ENCODE measurements around the gene SPPL3.
"Not testable (repeated sequence)": the region's sequence is repeated elsewhere in the genome, so short reads cannot be mapped to it uniquely, and the experiment has no call there.

SPPL3 gene

DNA sequence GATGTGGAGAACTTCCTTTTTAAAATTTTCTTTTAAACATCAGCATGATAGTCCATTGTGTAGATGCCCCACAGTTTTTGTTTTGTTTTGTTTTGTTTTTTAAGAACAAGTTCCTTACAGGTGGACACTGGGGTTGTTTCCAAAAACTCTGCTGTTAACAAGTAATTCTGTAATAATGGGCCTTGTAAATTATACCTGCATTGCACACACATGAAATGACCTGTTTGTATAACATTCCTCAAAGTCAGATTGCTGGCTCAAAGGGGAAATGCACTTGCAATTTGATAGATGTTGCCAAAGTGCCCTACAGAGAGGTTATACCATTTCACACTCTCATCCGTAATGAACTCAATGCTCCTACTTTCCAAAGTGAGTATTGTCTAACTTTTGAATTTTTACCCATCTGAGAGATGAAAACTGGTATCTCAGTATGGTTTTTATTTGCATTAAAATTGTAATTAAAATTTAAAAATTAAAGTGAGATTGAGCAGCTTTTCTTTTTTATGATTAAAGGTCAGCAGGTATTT is 89.2 kb downstream of the SPPL3 start:
- no peak for DNase-seq

DNA sequence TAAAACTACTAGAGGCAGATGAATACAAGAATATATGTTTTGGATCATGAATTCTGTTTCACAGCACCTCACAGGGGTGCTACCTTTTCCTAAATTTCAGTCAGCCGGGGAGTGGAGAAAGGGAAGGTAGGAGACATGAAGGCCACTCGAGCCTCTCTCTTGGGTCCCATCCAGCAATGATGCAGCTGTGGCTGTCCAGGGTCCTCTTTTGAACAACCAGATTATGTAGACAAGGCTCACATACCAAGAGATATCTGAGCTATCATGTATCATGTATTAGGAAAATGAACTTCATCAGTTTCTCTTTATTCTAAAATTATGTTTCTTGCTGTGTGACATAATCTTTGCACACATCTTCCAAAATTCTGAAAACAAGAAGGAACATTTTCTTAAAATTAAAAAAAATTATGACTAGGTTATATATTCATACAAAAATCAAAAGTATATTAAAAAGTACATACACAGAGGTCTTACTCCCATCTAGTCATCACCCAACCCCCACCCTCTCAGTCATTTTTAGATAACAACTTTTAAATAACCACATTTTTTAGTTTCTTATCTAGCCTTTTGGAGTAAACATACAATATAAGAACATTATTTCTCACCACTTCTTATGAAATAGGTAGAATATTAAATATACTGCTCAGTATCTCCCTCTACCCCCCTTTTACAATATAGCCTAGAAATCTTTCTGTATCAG is 89.8 kb downstream of the SPPL3 start:
- DNase-seq, result no peak

DNA sequence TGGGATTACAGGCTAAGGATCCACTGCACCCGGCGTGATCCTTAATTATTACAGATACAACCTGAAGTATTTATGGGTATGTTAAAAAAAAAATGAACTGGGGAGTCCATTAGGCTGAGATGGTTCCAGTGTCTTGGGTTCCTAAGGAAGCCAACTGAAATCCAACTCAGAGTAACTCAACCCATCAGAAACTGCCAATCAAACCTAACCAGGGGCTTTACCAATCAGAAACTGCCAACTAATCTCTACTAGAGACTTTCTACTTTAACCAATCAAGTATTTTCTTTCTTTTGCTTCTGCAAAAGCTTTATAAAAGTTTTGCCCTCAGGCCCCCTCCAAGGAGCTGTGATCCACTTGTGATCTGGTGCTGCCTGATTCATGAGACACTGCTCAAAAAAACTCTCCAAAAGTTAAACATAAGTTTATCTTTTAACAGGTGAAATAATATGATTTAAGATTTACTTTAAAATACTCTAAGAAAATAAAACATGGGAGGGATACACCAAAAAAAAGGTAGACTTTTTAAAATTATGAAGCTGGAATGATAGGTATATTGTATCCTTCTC is 90.5 kb downstream of the SPPL3 start:
- no peak for DNase-seq

DNA sequence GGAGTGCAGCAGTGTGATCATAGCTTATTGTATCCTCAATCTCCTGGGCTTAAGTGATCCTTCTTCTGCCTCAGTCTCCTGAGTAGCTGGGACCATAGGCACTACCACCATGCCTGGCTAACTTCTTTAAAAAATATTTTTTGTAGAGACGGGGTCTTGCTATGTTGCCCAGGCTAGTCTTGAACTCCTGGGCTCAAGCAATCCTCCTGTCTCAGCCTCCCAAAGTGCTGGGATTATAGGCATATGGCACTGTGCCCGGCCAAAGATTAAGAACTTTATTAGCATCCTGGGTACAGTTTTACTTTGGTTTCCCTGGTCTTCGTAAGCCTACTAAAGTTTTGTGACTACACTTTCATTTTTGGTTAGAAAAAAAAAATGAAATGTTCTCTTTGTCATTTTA is 94.1 kb downstream of the SPPL3 start:
- DNase-seq, result no peak

DNA sequence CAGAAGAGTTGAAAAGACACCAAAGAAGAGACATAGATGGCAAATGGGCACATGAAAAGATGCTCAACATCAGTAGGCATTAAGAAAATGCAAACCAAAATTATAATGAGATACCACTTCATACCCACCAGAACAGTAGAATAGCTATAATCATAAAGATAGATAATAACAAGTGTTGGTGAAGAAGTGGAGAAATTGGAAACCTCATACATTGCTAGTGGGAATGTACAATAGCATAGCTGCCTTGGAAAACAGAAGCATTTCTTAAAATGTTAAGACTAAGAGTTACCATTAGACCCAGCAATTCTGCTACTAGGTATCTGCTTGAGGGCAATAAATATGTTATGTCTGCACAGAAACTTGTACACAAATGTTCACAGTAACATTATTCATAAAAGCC is 99.7 kb downstream of the SPPL3 start:
- no peak for DNase-seq

DNA sequence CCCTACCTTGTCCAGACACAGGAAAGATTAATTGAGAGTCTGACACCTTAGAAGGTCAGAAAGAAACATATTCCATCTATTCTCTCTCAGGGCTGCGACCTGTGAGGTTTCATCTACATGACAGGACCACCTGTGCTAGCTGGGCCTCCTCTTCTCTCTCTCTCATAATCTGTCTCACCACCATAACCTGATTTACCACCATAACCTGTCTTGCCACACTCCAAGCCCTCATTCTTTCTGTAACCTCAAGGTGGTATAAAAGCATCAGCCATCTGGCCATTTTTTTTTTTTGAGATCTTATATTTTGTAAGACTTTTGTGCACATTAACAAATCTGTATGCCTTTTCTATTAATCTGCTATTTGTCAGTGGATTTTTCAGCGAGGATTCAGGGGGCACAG is 103.0 kb downstream of the SPPL3 start:
- no peak for DNase-seq

DNA sequence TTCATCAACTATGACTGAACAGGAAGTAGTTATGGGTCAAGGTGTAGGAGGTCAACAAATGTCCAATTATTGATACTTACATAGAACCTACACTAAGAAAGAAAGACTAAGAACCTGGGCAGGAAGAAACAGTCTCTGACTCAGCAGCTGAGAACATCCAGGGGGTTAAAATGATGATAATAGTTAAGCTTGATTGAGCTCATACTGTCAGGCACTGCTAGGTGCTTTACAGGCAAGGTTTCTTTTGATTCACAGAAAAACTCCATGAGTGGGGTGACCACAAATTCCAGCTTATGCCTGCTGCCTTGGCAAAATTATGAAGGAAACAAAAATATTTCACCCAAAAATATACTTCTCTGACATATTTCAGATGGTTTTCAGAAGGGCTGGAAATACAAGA is 103.5 kb downstream of the SPPL3 start:
- DNase-seq, result no peak

DNA sequence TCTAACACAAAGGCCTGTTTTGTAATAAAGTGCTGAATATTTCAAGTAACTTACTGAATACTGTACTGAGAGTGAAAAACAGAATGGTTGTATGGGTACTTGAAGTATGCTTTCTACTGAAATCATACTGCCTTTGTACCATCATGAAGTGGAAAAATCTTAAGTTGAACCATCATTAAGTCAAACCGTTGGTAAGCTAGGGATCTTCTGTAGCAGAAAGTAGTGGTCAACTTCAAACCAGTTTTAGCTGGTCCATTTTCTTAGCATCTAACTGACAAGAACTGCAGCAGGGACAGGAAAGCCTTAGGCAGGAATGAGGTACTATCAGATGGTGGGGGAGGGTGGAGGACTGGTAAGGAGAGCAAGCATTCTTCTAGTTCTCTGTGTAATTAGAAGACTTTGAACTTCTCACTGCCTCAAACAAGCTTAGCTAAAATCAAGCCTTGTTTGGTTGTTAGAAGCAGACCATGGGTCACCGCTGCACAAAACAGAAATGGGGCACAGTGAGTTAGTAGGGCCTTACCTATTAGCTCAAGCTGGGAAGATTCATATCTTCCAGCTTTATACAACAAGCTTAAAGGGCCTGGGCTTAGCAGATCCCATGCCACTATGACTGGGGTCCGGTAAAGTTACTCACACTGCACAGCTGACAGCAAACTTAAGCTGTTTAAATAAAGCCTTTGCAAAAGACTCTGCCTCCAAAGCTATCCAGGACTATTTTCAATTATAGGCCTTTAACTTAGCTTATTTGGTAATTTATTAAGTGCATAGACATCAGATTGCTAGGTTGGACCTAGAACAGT is 104.7 kb downstream of the SPPL3 start:
- DNase-seq, result no peak

DNA sequence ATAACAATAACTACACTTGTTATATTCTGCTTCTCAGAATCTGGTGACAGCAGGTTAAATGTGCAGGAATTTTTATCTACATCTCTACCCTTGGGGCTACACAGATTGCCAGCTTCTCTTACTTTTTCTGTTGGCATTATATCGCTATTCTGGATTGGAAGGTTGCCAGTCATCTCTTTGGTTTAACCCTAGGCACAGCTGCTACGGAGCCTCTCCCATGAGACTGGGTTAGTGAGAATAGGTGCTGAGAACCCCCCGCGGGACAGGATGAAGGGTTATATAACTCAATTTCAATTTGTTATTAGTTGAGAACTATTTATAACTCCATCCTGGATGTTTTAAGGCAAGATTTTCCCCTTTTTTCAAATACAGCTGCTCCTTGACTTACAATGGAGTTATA is 105.5 kb downstream of the SPPL3 start:
- no peak for DNase-seq

DNA sequence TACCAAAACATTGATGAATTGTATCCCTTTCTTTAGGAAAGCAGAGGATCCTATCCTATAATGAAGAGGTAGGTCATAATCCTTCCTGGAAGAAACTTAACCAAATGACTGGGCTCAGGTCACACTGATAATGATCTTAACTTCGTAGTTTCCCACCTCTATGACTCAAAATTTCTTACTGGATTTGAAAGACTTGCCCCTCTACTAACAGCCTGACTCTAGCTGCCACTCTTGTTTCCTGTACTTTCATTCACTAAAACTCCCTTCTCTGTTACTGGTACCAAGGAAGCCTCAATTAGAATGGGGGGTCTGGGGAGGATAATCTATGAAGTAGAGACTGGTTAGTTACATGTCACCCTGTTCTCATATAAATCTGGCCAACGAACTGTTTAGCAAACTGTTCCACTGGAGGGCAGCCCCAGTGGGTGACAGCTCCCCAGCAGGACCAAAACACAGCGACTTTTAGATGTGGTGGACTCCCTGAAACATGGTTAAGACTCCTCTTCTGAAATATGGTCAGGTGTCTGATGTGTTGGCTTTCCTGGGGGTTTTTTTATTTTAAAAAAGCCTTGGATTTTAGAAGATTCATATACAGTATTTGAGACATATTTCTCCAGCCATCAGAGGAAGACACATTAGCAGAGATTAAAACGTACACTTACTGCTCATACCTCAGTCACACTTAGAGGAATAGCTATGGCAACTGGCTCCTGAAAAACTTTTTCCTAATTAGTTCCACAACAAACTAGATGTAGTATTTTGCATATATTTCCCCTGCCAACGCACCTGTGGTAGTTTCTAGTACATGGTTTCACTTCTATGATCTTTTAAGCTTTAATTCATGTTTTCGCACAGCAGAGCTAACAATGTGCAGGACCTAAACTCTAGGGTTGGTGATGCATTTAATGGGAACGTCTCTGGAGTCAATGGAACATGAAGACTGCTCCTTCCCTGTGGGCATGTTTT is 106.2 kb downstream of the SPPL3 start:
- DNase-seq, result no peak

DNA sequence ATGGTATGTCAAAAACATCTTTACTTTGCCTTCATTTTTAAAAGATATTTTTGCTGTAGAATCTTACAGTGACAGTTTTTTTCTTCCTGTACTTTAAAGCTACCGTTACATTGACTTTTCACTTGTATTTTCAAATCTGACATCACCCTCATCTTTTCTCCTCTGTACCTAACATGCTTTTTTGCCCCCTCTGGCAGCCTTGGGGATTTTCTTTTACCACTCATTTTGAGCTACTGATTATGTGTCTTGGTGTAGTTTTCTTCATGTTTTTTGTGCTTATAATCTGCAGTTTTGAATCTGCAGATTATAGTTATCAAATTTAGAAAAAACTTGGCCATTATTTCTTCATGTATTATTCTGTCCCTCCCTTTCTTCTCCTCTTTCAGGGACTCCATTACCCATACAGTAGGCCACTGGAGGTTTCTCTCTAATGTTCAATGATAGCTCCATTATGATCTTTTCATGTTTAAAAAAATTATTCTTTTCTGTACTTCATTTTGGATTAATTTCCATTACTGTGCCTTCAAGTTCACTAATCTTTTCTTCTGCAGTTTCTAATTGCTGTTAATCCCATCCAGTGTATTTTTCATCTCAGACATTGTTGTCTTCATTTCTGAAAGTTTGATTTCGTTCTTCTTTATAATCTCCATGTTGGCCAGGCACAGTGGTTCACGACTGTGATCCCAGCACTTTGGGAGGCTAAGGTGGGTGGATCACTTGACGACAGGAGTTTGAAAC is 108.5 kb downstream of the SPPL3 start:
- DNase-seq, result no peak

DNA sequence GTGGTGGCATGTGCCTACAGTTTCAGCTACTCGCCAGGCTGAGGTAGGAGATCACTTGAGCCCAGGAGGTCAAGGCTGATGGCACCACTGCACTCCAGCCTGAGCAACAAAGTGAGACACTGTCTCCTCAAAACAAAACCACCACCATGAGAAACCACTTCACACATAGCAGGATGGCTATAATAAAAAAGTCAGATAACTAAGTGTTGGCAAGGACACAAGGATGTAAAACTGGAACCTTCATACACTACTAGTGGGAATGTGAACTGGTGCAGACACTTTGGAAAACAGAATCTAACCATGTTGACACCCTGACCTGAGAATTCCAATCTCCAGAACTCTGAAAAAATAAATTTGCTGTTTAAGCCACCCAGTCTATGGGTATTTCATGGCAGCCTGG is 110.8 kb downstream of the SPPL3 start:
- no peak for DNase-seq

DNA sequence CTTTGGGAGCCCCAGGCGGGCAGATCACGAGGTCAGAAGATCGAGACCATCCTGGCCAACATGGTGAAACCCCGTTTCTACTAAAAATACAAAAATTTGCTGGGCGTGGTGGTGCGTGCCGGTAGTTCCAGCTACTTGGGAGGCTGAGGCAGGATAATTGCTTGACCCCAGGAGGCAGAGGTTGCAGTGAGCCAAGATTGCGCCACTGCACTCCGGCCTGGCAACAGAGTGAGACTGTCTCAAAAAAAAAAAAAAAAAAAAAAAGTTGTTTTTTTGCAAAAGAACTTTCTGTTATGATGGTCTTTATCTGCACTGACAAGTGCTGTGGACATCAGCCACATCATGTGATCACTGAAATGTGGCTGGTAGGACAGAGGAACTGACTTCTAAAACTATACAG is 111.7 kb downstream of the SPPL3 start:
- not testable (repeated sequence) for DNase-seq

DNA sequence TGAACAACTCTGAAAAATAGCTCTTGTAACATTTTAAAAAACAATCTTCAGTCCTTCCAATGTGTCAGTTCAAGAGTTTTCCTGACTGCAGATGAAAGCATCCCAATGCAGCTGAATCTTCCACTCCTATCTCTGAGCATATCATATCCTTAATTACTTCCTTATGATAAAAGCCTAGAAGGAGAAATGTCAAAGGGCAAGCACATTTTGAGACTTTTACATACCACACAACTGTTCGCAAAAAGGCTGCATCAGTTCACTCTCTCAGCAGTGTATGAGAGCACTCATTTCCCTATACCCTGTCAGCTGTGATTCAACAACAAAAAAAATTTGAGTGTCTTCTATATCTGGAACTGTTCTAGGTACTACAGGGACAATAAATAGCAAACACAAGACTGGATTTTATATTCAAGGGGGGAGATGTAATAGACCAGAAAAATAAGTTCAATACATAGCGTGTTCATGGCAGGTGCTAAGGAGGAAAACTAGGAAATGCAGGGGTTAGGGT is 112.4 kb downstream of the SPPL3 start:
- DNase-seq, result no peak

DNA sequence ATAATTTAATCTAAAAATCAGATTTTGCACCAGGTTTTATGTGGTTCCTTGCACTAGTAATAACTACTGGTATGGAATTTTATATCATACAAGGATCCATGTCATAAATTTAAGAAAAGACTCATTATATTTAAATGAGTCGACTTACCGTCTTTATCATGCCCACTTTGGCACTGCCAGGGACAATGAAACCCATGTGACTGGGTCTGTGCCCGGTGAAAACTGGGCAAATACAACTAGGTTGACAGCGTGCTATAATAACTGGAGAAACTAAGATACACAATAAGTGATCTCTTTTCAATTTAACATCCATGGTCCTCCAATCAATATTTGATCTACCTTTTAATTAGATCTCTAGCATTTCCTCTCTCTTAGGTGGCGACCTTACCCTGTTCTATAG is 114.0 kb downstream of the SPPL3 start:
- DNase-seq, result no peak

DNA sequence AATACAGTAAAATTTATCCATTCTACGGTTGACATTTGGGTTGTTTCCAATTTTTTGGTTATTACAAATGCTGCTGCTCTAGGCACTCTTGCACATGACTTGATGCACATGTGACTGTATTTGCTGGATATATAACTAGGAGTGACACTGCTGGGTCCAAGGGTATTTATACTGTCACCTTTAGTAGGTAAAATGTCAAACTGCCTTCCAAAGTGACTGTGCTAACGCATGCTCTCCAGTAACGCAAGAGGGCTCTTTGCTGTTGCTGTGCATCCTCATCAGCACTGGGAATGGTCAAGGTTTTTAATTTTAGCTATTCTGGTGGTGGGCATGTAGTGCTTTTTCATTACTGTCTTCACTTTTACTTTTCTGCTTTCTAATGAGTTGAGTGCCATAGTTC is 116.3 kb downstream of the SPPL3 start:
- DNase-seq, result no peak

DNA sequence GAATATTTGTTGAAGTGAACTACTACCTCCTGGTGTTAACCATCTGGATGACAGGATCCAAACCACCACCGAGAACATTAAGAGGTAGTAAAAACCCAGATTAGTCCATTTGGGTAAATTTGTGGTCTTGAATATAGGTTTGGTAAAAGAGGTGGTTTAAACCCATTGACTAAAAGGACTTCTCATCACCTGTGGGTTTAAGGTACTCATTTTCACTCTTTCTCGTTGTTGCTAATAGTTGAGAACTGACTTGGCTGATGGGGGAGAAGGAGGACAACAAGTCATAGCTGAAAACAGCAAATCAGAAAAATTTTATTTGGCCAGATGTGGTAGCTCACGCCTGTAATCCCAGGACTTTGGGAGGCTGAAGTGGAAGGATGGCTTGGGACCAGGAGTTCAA is 119.4 kb downstream of the SPPL3 start:
- no peak for DNase-seq

DNA sequence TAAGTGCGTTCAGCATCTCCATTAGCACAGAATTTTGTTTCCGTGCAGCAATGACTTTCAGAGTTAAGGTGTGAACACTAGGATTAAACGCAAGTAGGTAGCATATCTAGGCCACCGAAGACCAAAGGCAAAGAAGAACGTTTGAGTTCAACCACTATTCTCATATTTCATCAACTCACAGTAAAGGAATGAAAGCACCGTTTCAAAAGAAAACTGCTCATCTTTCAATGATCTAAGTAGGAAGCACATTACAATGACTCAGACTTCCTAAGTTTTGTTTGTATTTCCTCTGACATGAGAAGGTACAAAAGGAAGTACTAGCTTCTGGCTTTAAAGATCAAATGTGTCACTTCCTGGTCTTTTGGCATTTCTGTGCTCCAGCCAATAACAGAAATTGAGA is 121.0 kb downstream of the SPPL3 start:
- no peak for DNase-seq

DNA sequence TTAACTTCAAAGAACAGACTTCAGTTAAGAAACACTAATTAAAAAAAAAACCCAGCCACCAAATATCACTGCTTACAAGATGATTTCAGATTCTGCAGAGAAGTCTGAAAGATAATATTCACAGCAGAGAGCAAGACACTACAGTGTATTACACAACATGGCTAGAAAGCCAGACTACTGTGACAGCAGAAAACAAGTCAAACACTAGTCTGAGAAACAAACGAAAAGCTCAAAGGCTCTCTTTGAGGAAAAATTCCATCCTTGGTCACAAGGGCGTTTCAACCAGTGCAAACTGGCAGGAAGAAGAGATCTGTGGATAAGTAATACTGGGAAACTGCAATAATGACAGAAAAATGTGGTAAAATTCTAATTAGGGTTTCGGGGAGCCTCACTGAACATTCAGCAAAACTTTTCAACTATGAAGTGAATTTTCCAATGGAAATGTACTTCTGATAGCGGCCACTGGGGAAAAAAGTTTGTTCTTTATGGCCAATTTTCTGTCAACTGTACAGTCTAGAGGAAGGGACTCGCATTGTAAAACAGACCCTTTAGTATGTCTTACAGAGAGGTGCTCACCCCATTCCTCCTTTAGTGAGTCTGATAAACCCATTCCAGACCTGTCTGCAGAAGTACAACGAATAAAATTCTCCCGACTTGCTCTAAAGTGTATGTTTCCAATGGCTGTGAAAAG is 128.2 kb downstream of the SPPL3 start:
- DNase-seq, result no peak

DNA sequence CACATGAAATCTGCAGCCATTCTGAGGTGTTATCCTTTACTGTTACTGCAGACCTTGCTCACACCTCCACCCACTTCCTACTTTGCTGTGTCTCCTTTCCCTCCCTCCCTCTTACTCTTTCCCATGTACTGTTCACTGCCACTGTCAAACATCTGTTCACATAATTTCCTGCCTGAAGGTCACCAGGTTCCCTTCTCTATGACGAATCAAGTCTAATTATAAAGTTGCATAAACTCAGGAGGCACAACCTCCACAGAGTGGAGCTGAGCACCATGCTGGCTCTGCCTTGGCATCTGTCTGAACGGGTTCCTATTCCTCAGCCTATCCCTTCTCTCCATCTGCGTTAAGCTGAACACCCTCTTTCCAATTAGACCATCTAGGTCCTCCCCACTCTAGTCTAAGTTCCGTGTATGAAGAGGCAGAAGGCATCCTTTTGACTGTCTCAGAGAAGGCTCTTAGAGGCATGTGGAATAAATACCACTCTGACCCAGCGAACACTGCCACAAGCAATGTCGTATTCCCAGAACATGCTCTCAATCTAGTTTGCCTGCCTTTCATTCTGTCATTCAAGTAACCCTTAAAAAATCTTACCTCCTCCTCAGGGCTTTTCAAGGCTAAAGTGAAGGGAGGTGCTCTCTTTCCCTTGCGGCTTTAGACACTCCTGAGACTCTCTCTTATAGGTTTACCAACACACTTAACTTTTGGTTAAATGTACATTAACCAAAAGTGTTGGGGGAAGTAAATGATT is 129.8 kb downstream of the SPPL3 start:
- DNase-seq, result no peak

DNA sequence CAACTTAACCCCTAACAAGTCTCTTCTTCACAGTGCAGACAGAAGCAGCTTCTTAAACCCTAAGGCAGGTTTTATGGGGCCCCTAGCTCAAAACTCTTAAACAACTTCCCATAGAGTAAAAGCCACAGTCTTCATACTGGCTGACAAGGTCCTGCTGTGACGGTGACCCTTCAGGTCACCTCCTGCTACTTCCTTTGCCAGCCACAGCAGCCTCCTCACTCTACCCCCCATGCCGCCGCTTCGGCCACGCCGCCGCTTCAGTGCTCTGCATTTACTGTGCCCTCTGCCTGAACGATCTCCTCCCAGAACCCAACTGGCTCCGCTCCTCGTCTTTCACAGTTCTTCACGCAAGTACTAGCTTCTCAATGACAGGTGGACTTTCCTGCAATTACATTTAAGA is 133.1 kb downstream of the SPPL3 start:
- no peak for DNase-seq
